SK-N-DZ (cell line): ENCODE results near the gene BSPRY. TPM values are rescaled to one million over a fixed set of nuclear protein-coding genes. Genes with fewer than 3 reads are reported as not detected.

Experiments used
- DNase-seq: peaks from one replicate; pipeline ENCODE4 v3.0.0-alpha.2; 2015; ENCODE audit warnings: low spot score
- polyA plus RNA-seq, 2 experiments: library from polyadenylated mRNA; depleted of rRNA; stranded (reverse); fragments of >200 nt; gene quantifications; 2 replicates each; pipeline ENCODE4 v1.2.3, GENCODE V29; 2014

The BSPRY gene
- not detected in 2 replicates for polyA plus RNA-seq (2014; cell fraction: cytosol; rRNA removed)
- polyA plus RNA-seq (2014; cell fraction: nucleus; rRNA removed) = not detected in 2 replicates

- no peak for DNase-seq
Observed at GRCh38 chr9:113349445-113350094, at the start of gene BSPRY. TSS of gene BSPRY (plus strand) at chr9:113349541. CDS start at chr9:113349580, 39 bp downstream.

DNA sequence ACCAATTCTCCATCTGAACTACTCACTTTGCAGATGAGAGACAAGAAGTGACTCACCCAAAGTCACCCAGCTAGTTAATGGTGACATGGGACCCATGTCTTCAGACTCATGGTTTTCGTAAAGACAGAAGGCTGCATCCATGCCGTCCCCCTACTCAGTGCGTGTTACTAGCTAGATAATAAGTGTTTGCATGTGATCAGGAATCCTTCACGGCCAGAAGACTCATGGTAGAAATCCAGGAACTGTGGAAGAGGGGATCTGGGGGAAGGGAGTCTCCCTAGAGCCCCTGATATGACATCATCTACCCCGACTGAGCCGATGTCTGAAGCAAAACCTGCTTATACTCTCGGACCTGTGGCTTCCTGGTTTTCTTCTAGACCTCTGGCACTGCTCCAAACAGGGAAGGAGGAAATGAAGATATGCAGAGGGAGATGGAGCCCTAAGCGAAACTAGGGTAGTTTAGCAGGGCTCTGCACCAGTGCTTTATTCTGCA, 49.5 kb upstream of the BSPRY start:
- no peak for DNase-seq

DNA sequence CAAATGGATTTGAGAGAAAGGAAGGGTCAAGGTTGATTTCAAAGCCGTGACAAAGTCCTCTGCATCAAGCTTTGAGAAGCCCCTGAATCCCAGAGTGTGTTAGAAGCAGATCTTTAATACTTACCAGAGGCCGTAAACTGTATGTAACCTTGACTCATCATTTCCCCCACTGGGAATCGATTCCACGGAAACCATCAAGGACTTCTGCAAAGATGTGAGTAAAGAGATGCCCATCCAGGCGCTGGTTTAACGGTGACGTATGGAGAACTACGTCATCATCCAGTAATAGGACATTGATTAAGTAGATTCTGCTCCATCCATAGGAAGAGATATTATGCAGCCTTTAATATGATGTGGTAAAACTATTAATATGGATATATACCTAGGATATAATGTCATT, 47.8 kb upstream of the BSPRY start:
- no peak for DNase-seq

DNA sequence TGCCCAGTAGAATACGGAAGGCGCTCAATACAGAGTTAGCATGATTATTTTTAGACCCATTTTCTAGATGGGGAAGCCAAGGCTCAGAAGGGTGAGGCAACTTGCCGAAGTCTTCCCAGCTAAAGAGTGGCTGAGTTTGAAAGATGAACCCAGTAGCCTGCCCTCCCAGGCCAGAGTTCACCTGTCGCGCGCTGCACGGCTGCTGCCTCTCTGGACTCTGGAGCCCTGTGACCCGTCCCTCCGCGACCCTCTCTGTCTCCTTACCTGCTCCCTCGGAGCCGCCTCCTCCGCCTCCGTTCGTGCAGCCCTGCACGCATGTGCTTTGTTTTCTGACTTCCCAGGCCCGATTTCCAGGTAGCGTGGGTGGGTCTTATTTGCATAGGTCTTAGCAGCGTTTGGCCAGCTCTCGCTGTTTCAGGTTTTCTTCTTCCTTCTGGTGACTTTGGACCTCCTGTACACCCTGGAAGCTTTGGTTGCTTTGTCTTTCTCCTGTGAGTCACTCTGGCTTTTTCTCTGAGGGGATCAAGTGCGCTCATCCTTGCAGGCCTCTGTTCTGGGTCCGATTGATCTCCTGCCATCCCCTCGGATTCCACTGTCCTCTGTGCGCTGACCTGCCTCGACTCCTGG, 46.4 kb upstream of the BSPRY start, which contains the start of gene RNF183:
TSS of gene RNF183 (minus strand) at position 585 of the 627 bp plus-strand sequence. CDS start 5,192 bp downstream, outside the sequence.
- DNase-seq = no peak

DNA sequence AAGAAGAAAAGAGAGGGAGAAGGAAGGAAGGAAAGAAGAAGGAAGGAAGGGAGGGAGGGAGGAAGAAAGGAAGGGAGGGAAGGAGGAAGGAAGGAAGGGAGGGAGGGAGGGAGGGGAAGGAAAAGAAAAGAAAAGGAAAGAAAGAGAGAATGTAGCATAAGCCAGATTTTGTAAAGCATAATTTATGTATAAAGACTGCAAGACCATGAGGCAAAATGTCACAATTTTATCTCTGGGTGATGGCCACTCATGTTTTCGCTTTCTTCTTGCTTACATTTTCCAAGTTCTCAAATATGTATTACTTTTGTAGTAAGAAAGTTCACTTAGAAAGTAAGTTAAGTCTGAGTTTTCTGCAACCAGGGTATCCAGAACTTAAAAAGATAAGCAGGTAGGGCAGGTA, 42.8 kb upstream of the BSPRY start:
- no peak for DNase-seq

GRCh38 chr9:113307396-113307975, 41.9 kb upstream of the BSPRY start:
- no peak for DNase-seq

DNA sequence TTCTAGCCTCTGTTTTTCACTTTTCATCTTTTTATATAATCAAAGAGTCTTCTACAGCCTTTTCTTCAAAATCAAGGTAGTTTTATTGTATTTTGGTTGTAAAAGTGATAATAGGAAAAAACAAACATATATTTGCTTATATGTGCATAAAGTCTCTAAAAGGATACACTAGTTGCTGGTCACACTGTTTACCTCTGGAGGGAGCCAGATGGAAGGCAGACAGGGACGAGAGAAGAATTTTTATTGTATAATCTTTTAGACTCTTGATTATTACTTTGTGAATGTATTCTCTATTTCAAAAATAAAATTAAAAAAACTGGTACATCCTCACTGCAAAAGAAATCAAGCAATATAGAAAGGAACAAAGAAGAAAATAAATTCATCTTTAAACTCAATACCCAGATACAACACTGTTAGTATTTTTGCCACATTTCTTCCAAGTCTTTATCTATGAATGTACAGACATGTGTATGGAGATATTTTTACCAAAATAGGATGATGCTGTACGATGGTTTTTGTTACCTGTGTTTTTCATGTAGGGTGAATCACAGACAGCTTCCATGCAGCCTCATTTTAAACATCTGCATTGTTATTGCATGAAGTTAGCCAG, 40.0 kb upstream of the BSPRY start:
- peak; percentile 33 for DNase-seq

GRCh38 chr9:113310538-113310937, 38.8 kb upstream of the BSPRY start:
- no peak for DNase-seq

- DNase-seq = no peak
Observed at GRCh38 chr9:113311961-113312360, 37.4 kb upstream of the BSPRY start.

DNA sequence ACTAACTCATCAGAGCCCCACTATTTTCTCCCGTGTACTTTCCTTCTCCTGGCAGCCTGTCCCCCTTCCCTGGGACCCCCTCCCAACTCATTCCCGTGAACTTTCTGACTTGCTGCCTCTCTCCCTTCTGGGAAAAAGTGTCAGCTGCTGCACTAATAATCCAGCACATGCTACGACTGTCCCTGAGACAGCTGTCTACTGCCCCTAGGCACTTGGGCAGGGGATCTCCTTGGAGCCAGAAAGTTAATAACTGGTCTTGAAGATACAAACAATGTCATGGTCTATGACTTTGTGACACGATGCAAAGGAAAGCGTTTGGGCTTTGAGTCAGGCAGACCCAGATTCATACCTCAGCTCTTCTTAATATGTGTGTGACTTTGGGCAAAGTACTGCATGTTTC, 36.1 kb upstream of the BSPRY start:
- DNase-seq = no peak

GRCh38 chr9:113315231-113315630, 34.1 kb upstream of the BSPRY start:
- DNase-seq = no peak

DNA sequence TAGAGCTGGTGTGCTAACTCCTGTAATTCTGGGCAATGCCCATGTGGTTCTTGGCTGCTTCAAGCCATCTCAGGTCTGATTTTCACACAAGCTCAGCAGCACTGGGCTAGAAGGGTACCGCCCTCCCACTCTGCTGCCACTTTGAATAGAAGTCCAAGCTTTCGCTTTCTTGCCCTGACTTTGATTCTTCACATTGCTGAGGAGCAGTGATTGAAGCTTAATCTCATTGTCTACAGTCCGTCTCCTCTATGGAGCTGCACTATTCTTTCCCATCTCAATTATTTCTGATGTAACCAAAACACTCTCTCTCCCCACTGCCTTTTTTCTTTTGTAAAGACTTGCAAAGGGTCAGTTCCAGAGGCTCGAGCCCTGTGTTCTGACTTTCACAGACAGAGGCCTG, 33.3 kb upstream of the BSPRY start:
- DNase-seq = no peak

- DNase-seq = no peak
Observed at GRCh38 chr9:113317777-113318176, 31.6 kb upstream of the BSPRY start.

DNA sequence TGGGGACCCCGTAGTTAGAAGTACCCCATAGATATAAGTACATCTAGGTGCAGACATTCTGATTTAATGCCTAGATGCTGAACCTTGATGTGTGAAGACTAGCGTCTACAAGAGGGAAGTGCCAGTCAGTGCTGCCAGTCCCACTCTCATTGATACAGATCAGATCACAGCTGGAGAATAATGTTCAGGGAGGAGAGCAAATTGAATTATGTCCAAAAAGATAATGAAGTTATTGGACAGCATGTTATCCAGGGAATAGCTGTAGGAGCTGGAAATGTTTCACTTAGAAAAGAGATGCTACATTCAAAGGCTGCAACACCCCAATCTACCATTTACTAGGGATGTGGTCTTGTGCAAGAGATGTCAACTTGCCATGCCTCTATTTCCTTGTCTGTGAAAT, 30.3 kb upstream of the BSPRY start:
- peak; percentile 82 for DNase-seq

GRCh38 chr9:113320051-113320450, 29.3 kb upstream of the BSPRY start:
- DNase-seq = no peak

DNA sequence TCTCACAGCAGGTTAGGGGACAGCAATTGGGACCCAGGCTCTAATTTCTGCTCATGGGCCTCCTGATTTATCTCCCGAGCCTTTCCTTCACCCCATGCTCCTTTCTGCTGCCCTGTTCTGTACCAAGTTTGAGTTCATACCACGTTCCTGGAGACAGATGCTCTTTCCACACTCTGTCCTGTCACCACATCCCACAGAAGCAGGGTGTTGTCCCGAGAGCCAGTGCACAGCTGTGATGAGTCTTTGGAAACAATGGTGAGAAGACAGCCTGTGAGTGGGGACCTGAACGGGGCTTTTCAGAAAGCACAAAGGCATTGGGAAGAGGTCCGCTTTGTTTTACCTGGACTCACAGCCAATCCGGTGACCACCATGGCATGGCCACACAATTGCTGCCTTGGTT, 26.7 kb upstream of the BSPRY start:
- no peak for DNase-seq

GRCh38 chr9:113326230-113326629, 23.1 kb upstream of the BSPRY start:
- DNase-seq = no peak

DNA sequence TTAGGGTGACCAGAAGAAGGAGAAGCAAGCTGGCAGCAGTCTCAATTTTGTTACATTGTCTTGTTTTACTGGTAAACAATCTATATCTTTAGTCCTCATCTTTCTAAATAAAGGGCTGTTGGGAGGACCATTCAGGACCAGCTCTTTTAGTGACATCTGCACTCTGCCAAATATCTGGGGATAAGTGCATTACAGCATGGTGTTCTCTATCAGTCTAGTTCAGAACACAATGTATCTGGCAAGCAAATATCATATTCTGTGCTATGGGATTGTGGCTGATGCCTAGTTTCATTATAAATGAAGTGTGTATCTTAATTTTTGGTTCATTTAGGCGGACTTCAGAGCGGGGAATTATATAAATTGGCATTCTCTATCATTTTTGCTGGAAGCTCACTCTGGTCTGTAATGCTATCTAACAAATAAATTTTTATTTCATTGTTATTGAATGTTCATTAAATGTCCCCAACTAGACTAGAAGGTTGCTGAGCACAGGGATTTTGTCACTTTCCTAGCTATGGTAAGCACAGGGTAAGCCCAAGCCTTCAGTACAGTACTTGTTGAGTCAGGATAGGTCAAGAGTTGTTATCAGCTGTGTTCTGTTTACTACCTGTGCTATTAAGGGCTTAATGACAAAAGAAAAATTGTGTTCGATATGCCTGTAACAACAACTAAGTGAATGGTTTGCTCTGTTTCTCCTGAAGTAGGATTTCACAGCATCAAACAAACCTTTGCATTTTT, 21.1 kb upstream of the BSPRY start:
- no peak for DNase-seq

DNA sequence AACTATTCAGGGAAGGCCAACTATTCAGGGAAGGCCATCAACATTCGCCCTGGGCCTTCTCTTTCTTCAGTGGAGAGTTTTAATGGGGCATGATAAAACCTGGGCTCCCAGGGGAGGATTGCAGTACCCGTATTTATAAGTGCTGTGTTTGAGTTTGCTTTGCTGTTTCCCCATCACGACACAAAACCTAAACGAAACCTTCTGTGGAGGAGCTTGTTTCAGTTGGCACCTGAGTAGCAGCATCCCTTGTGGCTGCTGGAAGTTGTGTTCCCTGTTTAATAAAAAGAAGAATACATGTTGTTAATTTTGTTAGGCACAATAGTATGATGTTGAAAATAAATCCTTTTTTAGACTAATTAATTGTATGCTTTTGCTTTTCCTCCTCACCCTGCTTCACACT, 17.6 kb upstream of the BSPRY start:
- DNase-seq = no peak

GRCh38 chr9:113337714-113338113, 11.6 kb upstream of the BSPRY start:
- no peak for DNase-seq

GRCh38 chr9:113340011-113340699, 9.2 kb upstream of the BSPRY start, which contains the start of gene WDR31:
TSS of gene WDR31 (minus strand) at chr9:113340275. CDS start at chr9:113332022, 8,253 bp downstream.
- peak; percentile 88 for DNase-seq
